A673 (cell line): ENCODE results near the gene GPHA2. TPM values are rescaled to one million over a fixed set of nuclear protein-coding genes. Genes with fewer than 3 reads are reported as not detected.

Experiments used
- BruUV-seq: library from RNA; stranded (reverse); fragments of 400-500 nt; replicated peaks from 2 replicates; lab custom pipeline; 2021; lab: Mats Ljungman, UMichigan
- CTCF ChIA-PET: fragments of 300-600 bp; sonication (Branson Sonifier 250); formaldehyde crosslinking; loops from one replicate; lab custom pipeline; 2022; ENCODE audit warnings: antibody characterized with exemption; lab: Charles Lee
- POLR2A ChIA-PET: fragments of 300-600 bp; sonication (Branson Sonifier 250); formaldehyde crosslinking; loops from one replicate; lab custom pipeline; 2022; ENCODE audit warnings: antibody characterized with exemption; ENCODE audit not compliant: low non-redundant PET; lab: Charles Lee
- DNase-seq: peaks from one replicate; pipeline ENCODE4 v3.0.0-alpha.2; 2015; ENCODE audit warnings: low spot score
- H3K27ac ChIP-seq: fragments of 200-600 bp; sonication (generic); 2 replicates; pipeline ENCODE4 v1.5.1; 2016; ENCODE audit warnings: mixed run types, low read depth, mild to moderate bottlenecking, mixed read lengths, antibody characterized with exemption, low read length; ENCODE audit not compliant: poor library complexity, severe bottlenecking
- H3K27me3 ChIP-seq: fragments of 200-600 bp; sonication (generic); replicated peaks from 2 replicates; pipeline ENCODE4 v1.6.1; 2017; ENCODE audit warnings: mixed run types, low read depth, mild to moderate bottlenecking, mixed read lengths, antibody characterized with exemption, low read length; ENCODE audit not compliant: insufficient read depth, poor library complexity
- H3K36me3 ChIP-seq: fragments of 200-600 bp; sonication (generic); 2 replicates; pipeline ENCODE4 v1.6.1; 2016; ENCODE audit warnings: mixed run types, mild to moderate bottlenecking, mixed read lengths, antibody characterized with exemption, low read length; ENCODE audit not compliant: insufficient read depth, poor library complexity, severe bottlenecking
- H3K4me1 ChIP-seq: fragments of 200-600 bp; sonication (generic); 2 replicates; pipeline ENCODE4 v1.6.1; 2017; ENCODE audit warnings: mixed run types, mild to moderate bottlenecking, mixed read lengths, antibody characterized with exemption, low read length; ENCODE audit not compliant: insufficient read depth, poor library complexity, severe bottlenecking
- H3K4me3 ChIP-seq: fragments of 200-600 bp; sonication (generic); 2 replicates; pipeline ENCODE4 v1.5.1; 2016; ENCODE audit warnings: low read depth, mixed run types, mild to moderate bottlenecking, mixed read lengths, low read length; ENCODE audit not compliant: poor library complexity, severe bottlenecking
- H3K9me3 ChIP-seq: fragments of 200-600 bp; sonication (generic); 2 replicates; pipeline ENCODE4 v1.6.1; 2016; ENCODE audit warnings: mixed run types, low read depth, mild to moderate bottlenecking, mixed read lengths, antibody characterized with exemption, low read length; ENCODE audit not compliant: poor library complexity, severe bottlenecking
- EZH2 ChIP-seq: fragments of 200-600 bp; sonication (generic); IDR thresholded peaks from 2 replicates; pipeline ENCODE4 v1.6.1; 2017; ENCODE audit warnings: borderline replicate concordance, low read depth, mild to moderate bottlenecking, mixed read lengths, antibody characterized with exemption, low read length; ENCODE audit not compliant: poor library complexity, severe bottlenecking
- intact Hi-C: fragments of 100-400 bp; cut with micrococcal nuclease; formaldehyde crosslinking; loops from one replicate; pipeline ENCODE4 v1.10.0; 2022; ENCODE audit not compliant: unreplicated experiment
- total RNA-seq: library from RNA; stranded (reverse); gene quantifications from 2 replicates; pipeline ENCODE4 v1.2.3, GENCODE V29; 2021
- TF ChIP-seq, protein P1 (sequence below): fragments of 300-800, 200-600 bp; sonication (generic); conservative IDR thresholded peaks from 2 replicates; pipeline ENCODE4 v1.5.1; 2017; ENCODE audit warnings: low read depth, mild to moderate bottlenecking, antibody characterized with exemption, low read length, moderate library complexity, mixed read lengths

GPHA2 gene
- total RNA-seq, 1 experiment from 2014 or later: not detected

DNA sequence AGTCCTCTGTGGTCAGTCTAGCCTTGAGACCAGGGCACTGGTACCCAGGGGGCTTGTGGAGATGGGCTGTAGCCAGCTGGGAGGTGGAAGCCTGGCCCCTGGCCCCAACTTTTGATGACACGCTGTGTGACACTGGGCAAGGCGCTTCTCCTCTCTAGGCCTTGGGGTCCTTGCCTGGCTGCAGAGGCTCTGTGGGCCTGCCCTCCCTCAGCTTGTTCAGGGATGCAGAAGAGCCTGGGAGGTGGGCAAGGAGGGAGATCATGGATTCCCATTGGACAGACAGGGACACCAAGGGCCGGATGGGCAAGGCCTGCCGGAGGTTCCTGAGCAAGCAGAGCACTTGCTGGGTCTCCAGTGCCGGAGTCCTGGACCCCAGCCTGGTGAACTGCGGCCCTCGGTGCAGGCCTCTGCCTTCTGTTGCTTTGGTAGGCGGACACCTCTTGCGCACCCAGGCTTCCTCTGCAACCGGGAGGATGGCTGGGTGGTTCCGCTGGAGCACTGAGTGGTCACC, 12.5 kb downstream of the GPHA2 start:
- ChIA-PET POLR2A (interaction anchor here (0.6 kb wide), 1 partner anchor 105 kb away, joined by 3 read pairs; no protein-coding TSS in a partner anchor), CTCF (no interaction called here)
- DNase-seq: no peak
- Histone ChIP-seq H3K27me3 (no peaks in the 10 kb centered on the region), H3K27ac (no peak overlapping the region), H3K4me1 (peaks cover 8% of the 10 kb centered on the region), H3K36me3 (no peaks in the 10 kb centered on the region), H3K4me3 (no peak overlapping the region), H3K9me3 (no peaks in the 10 kb centered on the region)
- TF ChIP-seq, protein P1, sequence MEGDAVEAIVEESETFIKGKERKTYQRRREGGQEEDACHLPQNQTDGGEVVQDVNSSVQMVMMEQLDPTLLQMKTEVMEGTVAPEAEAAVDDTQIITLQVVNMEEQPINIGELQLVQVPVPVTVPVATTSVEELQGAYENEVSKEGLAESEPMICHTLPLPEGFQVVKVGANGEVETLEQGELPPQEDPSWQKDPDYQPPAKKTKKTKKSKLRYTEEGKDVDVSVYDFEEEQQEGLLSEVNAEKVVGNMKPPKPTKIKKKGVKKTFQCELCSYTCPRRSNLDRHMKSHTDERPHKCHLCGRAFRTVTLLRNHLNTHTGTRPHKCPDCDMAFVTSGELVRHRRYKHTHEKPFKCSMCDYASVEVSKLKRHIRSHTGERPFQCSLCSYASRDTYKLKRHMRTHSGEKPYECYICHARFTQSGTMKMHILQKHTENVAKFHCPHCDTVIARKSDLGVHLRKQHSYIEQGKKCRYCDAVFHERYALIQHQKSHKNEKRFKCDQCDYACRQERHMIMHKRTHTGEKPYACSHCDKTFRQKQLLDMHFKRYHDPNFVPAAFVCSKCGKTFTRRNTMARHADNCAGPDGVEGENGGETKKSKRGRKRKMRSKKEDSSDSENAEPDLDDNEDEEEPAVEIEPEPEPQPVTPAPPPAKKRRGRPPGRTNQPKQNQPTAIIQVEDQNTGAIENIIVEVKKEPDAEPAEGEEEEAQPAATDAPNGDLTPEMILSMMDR: no peak
- TF ChIP-seq EZH2: no peak
- intact Hi-C loops: no loop called here
- BruUV-seq: no TSS peak

DNA sequence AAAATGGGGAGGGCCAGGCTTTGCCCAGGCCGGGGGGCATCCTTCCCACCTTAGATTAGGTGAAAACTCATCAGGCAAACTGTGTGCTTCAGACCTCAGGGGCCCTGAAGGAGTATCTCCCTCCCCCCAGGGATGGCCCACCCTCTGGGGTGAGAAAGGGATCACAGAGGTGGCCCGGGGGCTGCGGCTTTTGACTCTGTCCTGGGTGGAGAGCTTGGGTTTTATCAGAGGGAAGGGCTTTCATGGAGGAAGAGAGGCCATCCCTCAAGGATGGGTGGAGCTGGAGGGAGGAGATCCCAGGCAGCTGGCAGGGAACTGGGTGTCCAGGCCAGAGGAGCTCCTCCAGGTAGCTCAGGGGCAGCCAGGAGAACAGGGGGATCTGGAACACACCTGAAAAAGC, 14.3 kb downstream of the GPHA2 start:
- no peak for DNase-seq
- Histone ChIP-seq H3K36me3 (no peaks in the 10 kb centered on the region), H3K9me3 (no peaks in the 10 kb centered on the region), H3K27me3 (no peaks in the 10 kb centered on the region), H3K4me1 (peaks cover 8% of the 10 kb centered on the region), H3K4me3 (no peak overlapping the region), H3K27ac (no peak overlapping the region)
- ChIA-PET CTCF (no interaction called here), POLR2A (no interaction called here)
- BruUV-seq: no TSS peak
- no peak for TF ChIP-seq EZH2
- TF ChIP-seq, protein P1: no peak
- intact Hi-C loops: no loop called here

DNA sequence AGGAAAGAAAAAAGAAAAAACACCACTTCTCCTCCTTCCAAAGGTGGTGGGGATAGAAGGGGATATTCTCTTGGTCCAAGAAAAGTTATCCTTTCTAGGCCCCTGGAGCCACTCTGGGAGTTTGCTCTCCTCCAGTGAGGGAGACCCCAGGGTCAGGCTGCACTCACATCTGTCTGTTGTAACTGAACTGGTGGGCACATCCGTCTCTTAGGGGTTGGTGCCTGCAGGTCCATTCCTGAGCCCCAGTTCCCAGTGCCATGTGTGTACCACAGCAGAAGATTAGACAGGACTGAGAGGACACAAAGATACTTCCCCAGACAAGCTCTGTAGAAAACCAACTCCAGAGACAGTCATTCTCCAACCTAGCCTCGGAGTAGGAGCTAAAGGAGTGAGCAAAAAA, 15.6 kb downstream of the GPHA2 start:
- ChIA-PET CTCF (interaction anchor here (0.7 kb wide), 1 partner anchor 32 kb away, joined by 5 read pairs; no protein-coding TSS in a partner anchor), POLR2A (no interaction called here)
- no TSS peak for BruUV-seq
- TF ChIP-seq, protein P1: no peak
- no peak for TF ChIP-seq EZH2
- H3K27me3 ChIP-seq: no peaks in the 10 kb centered on the region
- no peak overlapping the region for H3K4me3 ChIP-seq
- no peak overlapping the region for H3K27ac ChIP-seq
- no peak for DNase-seq
- peaks cover 10% of the 10 kb centered on the region for H3K4me1 ChIP-seq
- intact Hi-C loops: no loop called here
- no peaks in the 10 kb centered on the region for H3K36me3 ChIP-seq
- no peaks in the 10 kb centered on the region for H3K9me3 ChIP-seq
